Stimulated activated CD8-positive, alpha-beta memory T cell treated with anti-CD3 and anti-CD28 coated beads, Interleukin-7, amount 100 ng/mL, for 4 hours (primary cell): ENCODE results near the gene GNA12.
"Not testable (repeated sequence)": the region's sequence is repeated elsewhere in the genome, so short reads cannot be mapped to it uniquely, and the experiment has no call there.

ENCODE experiments used
- DNase-seq, 2 donors: peaks; one replicate each; pipeline ENCODE4 v3.0.0-alpha.2; 2020; ENCODE audit warnings: low read depth in 2 of 2

GNA12 gene

GRCh38 chr7:2713370-2713769 is 130.7 kb downstream of the GNA12 start:
- no peak for DNase-seq

DNA sequence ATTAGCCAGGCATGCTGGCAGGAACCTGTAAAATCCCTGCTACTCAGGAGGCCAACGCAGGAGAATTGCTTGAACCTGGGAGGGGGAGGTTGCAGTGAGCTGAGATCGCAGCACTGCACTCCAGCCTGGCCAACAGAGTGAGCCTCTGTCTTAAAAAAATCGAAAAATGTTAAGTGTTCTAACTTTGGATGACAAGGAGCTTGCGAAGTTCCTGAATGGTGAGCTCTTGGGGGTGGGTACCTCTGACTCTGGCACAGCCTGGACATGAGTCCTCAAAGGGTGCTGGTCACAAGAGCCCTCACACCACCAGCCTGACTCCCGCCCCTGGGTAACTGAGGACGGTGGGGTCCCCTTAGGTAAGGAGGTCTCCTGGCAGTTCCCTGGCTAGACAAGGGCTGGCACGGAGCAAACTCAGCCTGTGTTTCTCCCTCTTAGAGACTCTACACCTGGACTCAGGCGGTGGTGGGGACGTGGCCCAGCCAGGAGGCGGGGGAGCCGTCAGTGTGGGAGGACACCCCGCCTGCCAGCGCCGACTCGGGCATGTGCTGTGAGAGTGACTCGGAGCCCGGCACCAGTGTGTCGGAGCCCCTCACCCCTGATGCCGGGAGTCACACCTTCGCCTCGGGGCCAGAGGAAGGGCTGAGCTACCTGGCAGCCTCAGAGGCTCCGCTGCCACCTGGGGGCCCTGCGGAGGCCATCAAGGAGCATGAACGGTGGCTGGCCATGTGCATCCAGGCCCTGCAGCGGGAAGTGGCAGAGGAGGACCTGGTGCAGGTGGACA is 132.0 kb downstream of the GNA12 start:
- no peak for DNase-seq

DNA sequence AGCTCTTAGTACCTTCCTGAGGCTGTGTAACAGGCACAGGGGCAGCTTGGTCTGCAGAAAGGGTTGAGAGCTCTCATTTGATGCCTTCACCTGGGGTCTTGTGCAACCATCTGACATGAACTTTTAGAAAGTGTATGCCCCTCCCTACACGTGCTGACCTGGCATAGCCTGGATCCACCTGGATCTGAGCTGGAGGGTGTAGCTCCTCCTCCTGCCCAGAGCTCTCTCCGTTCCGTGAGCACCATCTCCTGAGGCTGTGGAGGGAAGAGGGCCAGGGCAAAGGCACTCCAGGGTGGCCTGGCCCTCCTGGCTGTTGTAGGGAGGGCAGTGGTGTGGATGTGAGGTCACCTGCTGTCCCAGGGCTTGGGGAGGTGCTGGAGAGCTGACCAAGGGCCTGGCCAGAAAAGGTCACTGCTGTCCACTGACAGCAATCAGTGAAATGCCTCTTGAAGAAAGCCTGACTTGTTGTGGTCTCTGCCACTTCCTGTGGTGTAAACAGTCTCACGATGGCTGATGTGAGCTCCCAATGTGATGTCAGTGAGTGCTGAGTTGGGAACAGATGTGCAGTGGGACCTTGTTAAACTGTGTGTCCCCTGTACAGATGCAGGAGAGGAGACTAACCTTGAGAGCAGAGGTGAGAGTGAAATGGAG is 133.1 kb downstream of the GNA12 start:
- peak; percentile 15 to 16 for DNase-seq

- DNase-seq: peak; percentile 44 to 46
Observed at GRCh38 chr7:2710286-2710655, 133.8 kb downstream of the GNA12 start.

DNA sequence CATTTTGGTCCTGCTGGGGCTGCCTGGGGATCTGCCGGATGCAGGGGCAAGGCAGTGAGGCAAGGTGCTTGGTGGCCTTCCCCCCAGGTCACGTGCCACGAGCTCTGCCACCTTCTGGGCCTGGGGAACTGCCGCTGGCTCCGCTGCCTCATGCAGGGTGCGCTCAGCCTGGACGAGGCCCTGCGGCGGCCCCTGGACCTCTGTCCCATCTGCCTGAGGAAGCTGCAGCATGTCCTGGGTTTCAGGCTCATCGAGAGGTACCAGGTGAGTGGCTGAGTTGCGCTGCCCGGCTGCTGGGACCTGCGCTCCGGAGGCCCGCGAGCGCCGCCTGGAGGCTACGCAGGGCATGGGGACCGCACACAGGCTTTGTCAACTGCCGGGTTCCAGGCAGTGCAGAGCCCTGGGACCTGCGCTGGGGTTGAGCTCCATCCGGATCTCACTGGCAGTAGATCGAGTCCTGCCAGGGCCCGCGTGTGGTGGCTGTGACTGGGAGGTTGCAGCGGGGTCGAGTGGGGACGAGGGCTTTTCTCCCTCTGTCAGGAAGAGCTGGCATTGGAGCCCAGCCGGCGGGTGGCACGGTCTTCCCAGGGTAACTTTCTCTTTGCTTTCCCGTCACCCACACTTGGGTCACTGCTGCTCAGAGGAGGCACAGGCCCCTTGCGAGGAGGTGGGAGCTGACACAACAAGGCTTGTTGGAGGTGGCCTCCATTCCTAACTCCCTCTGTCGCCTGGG is 134.4 kb downstream of the GNA12 start:
- DNase-seq: peak; percentile 24 to 63

GRCh38 chr7:2708547-2709310 is 135.4 kb downstream of the GNA12 start:
- DNase-seq: no peak

DNA sequence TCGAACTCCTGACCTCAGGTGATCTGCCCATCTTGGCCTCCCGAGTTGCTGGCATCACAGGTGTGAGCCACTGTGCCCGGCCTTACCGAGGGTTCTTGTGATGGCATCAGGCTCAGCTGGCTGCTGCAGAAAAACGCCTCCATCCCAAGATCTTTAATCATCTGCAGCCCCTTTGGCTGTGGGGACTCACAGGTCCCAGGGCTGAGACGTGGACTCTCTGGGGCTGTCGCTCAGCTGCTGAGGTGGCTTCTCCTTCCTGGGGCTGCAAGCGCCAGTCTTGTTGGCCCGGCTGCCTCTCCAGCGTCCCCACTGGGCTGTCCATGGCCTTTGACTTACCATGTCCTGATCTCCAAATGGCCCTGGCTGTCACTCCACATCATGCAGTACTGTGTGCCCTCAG is 136.1 kb downstream of the GNA12 start:
- no peak for DNase-seq

DNA sequence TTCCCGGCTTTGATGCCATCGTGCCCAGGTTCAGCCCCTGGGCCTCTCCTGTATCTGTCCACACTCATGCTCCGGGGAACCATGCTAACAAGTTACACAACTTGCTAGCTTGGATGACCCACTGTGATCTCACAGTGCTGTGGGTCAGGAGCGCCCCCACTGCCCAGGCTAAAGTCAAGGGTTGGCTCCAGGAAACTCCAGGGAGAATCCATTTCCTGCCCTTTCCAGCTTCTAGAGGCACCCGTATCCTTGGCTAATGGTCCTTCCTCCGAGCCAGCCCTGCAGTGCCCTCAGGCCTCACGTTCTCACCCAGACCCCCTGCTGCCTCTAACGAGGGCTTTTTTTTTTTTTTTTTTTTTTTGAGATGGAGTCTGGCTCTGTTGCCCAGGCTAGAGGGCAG is 136.6 kb downstream of the GNA12 start:
- no peak for DNase-seq

- DNase-seq: no peak
Observed at GRCh38 chr7:2706685-2707126, 137.4 kb downstream of the GNA12 start.

DNA sequence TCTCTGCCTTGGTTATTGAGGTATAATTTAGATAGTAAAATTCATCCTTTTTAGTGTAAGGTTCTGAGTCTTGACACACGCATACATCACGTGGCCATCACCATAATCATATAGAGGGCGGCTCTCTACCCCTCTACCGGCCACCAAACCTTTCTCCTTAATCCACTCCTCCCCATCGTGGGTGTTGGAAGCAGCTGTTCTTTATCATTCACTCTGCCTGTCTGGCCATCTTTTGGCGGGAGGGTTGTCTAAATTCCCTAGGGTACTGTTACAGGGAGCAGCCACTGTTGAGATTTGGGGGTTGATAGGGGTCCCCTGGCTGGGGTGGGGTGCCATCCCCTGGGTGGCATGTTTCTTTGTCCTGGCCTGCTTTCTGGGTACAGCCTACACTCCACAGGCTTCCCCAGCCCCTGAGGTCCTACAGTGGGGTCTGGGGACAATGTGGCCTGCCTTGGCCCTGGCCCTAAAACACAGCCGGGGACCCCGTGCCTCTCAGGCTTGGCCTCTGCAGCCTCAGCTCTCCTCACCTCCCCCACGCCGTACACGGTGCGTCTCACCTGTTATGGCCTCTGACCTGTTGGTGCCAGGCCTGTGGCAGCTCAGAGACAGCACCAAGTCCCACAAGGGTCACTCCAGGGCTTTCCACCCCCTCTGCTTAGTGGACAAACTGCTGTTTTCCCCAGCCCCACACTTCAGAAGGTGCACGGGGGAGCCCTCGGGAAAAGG is 138.6 kb downstream of the GNA12 start:
- DNase-seq: no peak

- DNase-seq: no peak
Observed at GRCh38 chr7:2702594-2702957, 141.5 kb downstream of the GNA12 start.

- no peak for DNase-seq
Observed at GRCh38 chr7:2701832-2702593, 142.1 kb downstream of the GNA12 start.

- DNase-seq: no peak
Observed at GRCh38 chr7:2701424-2701823, 142.7 kb downstream of the GNA12 start.

GRCh38 chr7:2700141-2700850 is 143.8 kb downstream of the GNA12 start:
- DNase-seq: no peak

GRCh38 chr7:2699289-2699620 is 144.9 kb downstream of the GNA12 start:
- no peak for DNase-seq

DNA sequence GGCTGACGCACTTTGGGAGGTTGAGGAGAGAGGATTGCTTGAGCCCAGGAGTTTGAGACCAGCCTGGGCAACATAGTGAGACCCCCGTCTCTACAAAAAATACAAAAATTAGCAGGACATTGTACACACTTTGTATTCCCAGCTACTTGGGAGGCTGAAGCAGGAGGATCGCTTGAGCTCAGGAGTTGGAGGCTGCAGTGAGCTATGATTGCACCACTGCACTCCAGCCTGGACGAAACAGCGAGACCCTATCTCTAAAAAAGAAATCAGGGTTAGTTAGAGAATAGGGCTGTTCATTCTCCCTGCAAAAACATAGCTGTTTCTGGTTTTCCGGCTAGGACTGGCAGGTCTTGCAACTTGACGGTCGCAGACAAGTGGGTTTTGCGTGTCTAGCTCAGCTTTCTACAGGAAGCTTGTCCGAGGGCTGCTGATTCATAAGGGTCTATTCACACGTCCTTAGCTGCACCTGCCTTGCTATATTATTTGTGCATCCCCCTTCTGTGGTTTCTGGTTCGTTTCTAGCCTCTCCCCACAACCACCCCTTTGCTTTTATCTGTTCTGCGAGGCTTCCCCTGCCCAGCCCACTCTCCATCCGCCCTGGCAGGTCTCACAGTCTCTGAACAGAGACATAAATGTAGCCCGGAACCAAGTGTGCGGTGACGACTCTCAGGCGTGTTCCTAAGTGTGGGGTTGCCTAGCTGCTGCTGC is 145.4 kb downstream of the GNA12 start:
- DNase-seq: peak; percentile 46 to 64

DNA sequence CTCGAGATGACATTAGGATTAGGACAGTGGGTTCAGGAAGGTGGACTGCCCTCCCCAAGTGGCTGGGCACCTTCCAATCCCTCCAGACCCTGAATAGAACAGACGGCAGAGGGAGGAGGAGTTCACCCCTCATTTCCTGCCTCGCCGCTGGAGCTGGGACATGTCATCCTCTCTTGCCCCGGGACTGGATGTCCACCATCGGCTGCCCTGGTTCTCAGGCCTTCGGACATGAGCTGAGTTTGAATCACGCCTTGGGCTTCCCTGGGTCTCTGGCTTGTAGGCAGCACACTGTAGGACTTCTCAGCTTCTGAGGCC is 150.0 kb downstream of the GNA12 start:
- not testable (repeated sequence) for DNase-seq

- DNase-seq: not testable (repeated sequence)
Observed at GRCh38 chr7:2693420-2694121, 150.5 kb downstream of the GNA12 start.

DNA sequence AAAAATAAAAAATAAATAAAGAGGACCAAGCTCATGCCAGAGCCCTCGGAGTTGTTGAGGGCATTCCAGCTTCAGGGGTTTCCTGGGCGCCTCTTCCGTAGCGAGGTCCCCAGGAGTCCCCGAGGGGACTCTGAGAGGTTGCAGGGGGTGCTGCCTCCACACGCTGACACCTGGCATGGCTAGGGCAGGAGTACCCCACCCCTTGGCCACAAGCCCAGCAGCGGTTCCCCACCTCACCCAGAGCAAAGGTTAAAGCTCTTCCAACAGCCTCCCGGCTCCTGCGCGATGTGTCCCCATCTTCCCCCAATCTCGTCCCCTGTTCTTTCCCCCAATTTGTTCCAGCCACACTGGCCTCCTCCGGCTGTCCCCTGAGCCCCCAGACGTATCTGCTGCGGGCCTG is 151.6 kb downstream of the GNA12 start:
- DNase-seq: no peak
